ENCODE data around the gene ALDH3B1. TPM values are rescaled to one million over a fixed set of nuclear protein-coding genes. Genes with fewer than 3 reads are reported as not detected.
"Not testable (repeated sequence)": the region's sequence is repeated elsewhere in the genome, so short reads cannot be mapped to it uniquely, and the experiment has no call there.

ALDH3B1 gene
- total and polyA plus RNA-seq, 4 donors = 1.6 to 7.1 (median 3.4) TPM

DNA sequence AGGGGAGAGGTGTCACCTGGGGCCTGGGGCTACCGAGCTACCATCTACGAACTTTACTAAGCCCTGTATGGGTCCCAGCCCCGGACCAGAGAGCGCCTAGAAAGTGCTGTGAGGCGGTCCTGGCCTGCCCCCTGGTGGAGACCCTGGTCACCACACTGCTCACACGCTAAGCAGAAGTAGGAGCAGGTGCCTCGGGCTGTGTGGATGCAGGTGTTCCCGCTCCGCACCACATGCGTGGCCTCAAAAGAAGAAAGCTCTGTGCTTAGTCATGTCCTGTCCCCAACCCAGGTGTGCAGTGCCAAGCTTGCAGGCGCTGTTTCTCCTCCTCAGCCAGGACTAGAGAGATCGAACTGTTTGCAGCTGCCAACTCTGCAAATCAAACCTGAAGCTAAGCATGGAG is 16.3 kb upstream of the ALDH3B1 start:
- H3K4me1 ChIP-seq (ENCODE audit: control insufficient read depth in 4 of 4, insufficient read depth in 4 of 4, low read length in 3 of 4); H3K9me3 ChIP-seq (ENCODE audit: control insufficient read depth in 4 of 4, low read length in 3 of 4); H3K27ac ChIP-seq (ENCODE audit: low read depth in 1 of 2, low read length in 2 of 2); H3K9ac ChIP-seq (ENCODE audit: low read depth in 1 of 2, low read length in 2 of 2); H3K36me3 ChIP-seq (ENCODE audit: control insufficient read depth in 4 of 4, insufficient read depth in 3 of 4, low read depth in 1 of 4, low read length in 3 of 4); H3K27me3 ChIP-seq (ENCODE audit: control insufficient read depth in 4 of 4, insufficient read depth in 4 of 4, low read length in 3 of 4); H3K4me3 ChIP-seq (ENCODE audit: low read depth in 1 of 3, low read length in 3 of 3): not testable (repeated sequence)
- TF ChIP-seq RAD21 (IDR thresholded peaks at IDR 0.05) = peak in 1 of 2 donors; percentile 66
- TF ChIP-seq, protein P1, sequence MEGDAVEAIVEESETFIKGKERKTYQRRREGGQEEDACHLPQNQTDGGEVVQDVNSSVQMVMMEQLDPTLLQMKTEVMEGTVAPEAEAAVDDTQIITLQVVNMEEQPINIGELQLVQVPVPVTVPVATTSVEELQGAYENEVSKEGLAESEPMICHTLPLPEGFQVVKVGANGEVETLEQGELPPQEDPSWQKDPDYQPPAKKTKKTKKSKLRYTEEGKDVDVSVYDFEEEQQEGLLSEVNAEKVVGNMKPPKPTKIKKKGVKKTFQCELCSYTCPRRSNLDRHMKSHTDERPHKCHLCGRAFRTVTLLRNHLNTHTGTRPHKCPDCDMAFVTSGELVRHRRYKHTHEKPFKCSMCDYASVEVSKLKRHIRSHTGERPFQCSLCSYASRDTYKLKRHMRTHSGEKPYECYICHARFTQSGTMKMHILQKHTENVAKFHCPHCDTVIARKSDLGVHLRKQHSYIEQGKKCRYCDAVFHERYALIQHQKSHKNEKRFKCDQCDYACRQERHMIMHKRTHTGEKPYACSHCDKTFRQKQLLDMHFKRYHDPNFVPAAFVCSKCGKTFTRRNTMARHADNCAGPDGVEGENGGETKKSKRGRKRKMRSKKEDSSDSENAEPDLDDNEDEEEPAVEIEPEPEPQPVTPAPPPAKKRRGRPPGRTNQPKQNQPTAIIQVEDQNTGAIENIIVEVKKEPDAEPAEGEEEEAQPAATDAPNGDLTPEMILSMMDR (IDR thresholded peaks at IDR 0.05; ENCODE audit: low read depth, low read length, missing input control) = peak; percentile 32
- 58% methylated on average over 12 of the region's 12 CpGs for WGBS
- DNase-seq (ENCODE audit: low spot score) = peak; percentile 36

DNA sequence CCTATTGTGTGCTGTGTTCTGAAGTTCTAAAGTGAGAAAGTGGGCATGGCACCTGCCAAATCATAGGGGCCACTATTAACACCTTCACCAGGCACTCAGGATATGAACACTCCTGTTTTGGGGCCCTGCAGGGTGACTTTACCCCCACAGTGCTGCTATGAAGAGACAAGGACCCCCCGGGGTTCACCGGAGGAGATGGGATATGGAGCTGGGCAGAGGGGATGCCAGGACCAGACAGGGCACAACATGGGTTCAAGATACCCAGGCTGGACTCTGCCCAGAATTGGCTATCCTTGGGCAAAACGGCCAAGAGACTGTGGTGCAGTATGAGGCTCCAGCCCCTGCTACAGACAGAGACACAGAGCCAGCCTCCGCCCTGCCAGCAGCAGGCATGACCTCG is 15.7 kb upstream of the ALDH3B1 start:
- not testable (repeated sequence) for H3K4me3 ChIP-seq (ENCODE audit: low read depth in 1 of 3, low read length in 3 of 3); H3K4me1 ChIP-seq (ENCODE audit: control insufficient read depth in 4 of 4, insufficient read depth in 4 of 4, low read length in 3 of 4); H3K27me3 ChIP-seq (ENCODE audit: control insufficient read depth in 4 of 4, insufficient read depth in 4 of 4, low read length in 3 of 4); H3K9ac ChIP-seq (ENCODE audit: low read depth in 1 of 2, low read length in 2 of 2); H3K36me3 ChIP-seq (ENCODE audit: control insufficient read depth in 4 of 4, insufficient read depth in 3 of 4, low read depth in 1 of 4, low read length in 3 of 4); H3K27ac ChIP-seq (ENCODE audit: low read depth in 1 of 2, low read length in 2 of 2); H3K9me3 ChIP-seq (ENCODE audit: control insufficient read depth in 4 of 4, low read length in 3 of 4); DNase-seq (ENCODE audit: low spot score)
- 96% methylated on average over 5 of the region's 5 CpGs for WGBS

DNA sequence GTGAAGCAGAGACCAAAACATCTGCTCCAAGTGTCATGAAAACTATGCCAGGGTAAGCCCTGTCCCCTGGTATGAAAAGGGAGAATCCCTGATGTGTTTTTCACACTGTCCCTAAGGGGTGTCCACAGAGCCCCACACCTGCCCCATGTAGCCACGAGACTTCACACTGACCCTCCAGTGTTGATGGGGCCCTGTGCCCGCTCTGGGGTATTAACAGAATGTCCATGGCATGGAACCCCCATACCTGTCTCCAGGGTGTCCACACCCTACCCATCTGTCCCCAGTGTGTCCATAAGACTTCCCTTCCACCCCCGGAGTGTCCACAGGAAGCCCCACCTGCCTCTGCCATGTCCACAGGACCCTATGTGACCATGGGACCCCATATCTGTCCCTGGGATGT is 15.0 kb upstream of the ALDH3B1 start:
- not testable (repeated sequence) for H3K9me3 ChIP-seq (ENCODE audit: control insufficient read depth in 4 of 4, low read length in 3 of 4); H3K4me1 ChIP-seq (ENCODE audit: control insufficient read depth in 4 of 4, insufficient read depth in 4 of 4, low read length in 3 of 4); H3K27me3 ChIP-seq (ENCODE audit: control insufficient read depth in 4 of 4, insufficient read depth in 4 of 4, low read length in 3 of 4); H3K27ac ChIP-seq (ENCODE audit: low read depth in 1 of 2, low read length in 2 of 2); H3K4me3 ChIP-seq (ENCODE audit: low read depth in 1 of 3, low read length in 3 of 3); DNase-seq (ENCODE audit: low spot score); H3K9ac ChIP-seq (ENCODE audit: low read depth in 1 of 2, low read length in 2 of 2); H3K36me3 ChIP-seq (ENCODE audit: control insufficient read depth in 4 of 4, insufficient read depth in 3 of 4, low read depth in 1 of 4, low read length in 3 of 4)
- 98% methylated on average over 3 of the region's 3 CpGs for WGBS

DNA sequence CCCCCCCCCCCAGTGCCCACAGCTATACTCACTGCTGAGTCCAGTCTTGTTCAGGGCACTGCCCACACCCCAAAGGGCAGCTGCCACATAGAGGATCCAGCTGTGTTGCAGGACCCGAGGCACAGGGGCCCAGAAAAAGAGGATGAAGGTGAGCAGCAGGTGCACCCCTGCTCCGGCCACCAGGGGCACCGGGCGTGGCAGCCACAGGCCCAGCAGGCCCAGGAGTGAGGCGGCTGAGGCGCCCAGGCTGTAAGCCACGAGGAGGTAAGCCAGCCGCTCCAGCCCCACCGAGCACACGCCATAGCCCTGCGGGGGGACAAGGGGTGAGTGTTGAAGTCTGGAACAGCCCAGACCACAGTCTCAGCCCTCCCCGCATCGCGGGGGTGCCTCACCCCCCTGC is 14.5 kb upstream of the ALDH3B1 start:
- H3K27me3 ChIP-seq (ENCODE audit: control insufficient read depth in 4 of 4, insufficient read depth in 4 of 4, low read length in 3 of 4); H3K4me3 ChIP-seq (ENCODE audit: low read depth in 1 of 3, low read length in 3 of 3); H3K27ac ChIP-seq (ENCODE audit: low read depth in 1 of 2, low read length in 2 of 2); H3K9me3 ChIP-seq (ENCODE audit: control insufficient read depth in 4 of 4, low read length in 3 of 4); H3K4me1 ChIP-seq (ENCODE audit: control insufficient read depth in 4 of 4, insufficient read depth in 4 of 4, low read length in 3 of 4); H3K36me3 ChIP-seq (ENCODE audit: control insufficient read depth in 4 of 4, insufficient read depth in 3 of 4, low read depth in 1 of 4, low read length in 3 of 4); DNase-seq (ENCODE audit: low spot score); H3K9ac ChIP-seq (ENCODE audit: low read depth in 1 of 2, low read length in 2 of 2): not testable (repeated sequence)
- 85% methylated on average over 14 of the region's 14 CpGs for WGBS

DNA sequence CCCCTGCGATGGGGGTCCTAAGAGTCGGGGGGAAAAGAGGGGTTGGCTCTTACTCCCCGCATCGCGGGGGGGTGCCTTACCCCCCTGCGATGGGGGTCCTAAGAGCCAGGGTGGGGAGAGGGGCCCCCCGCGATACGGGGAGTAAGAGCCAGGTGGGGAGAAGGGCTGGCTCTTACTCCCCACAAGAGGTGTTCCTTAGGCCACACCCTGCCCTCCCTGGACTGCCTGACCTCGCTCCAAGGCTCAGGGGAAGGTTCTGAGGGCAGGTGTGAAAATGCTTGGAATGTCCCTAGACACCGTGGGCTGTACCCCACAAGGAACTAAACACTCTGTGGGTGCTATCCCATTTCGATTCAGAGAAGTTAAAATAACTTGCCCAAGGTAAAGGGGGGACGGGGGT is 14.1 kb upstream of the ALDH3B1 start:
- peaks cover 0 to 2% (median 0%) of the 10 kb centered on the region in 4 donors for H3K36me3 ChIP-seq (ENCODE audit: control insufficient read depth in 4 of 4, insufficient read depth in 3 of 4, low read depth in 1 of 4, low read length in 3 of 4)
- TF ChIP-seq TAF1 (conservative IDR thresholded peaks at IDR 0.05) = no peak
- H3K27me3 ChIP-seq (ENCODE audit: control insufficient read depth in 4 of 4, insufficient read depth in 4 of 4, low read length in 3 of 4) = no peaks in the 10 kb centered on the region
- no peak overlapping the region for H3K27ac ChIP-seq (ENCODE audit: low read depth in 1 of 2, low read length in 2 of 2)
- H3K4me3 ChIP-seq (ENCODE audit: low read depth in 1 of 3, low read length in 3 of 3) = no peak overlapping the region
- H3K4me1 ChIP-seq (ENCODE audit: control insufficient read depth in 4 of 4, insufficient read depth in 4 of 4, low read length in 3 of 4) = peaks cover 0 to 4% (median 1%) of the 10 kb centered on the region in 4 donors
- no peak overlapping the region for H3K9ac ChIP-seq (ENCODE audit: low read depth in 1 of 2, low read length in 2 of 2)
- DNase-seq (ENCODE audit: low spot score) = no peak
- 92% methylated on average over 13 of the region's 13 CpGs for WGBS
- H3K9me3 ChIP-seq (ENCODE audit: control insufficient read depth in 4 of 4, low read length in 3 of 4) = no peaks in the 10 kb centered on the region
